Measurements from ENCODE around the gene MAP3K12.
"Not testable (repeated sequence)": the region's sequence is repeated elsewhere in the genome, so short reads cannot be mapped to it uniquely, and the experiment has no call there.

MAP3K12 gene, protein sequence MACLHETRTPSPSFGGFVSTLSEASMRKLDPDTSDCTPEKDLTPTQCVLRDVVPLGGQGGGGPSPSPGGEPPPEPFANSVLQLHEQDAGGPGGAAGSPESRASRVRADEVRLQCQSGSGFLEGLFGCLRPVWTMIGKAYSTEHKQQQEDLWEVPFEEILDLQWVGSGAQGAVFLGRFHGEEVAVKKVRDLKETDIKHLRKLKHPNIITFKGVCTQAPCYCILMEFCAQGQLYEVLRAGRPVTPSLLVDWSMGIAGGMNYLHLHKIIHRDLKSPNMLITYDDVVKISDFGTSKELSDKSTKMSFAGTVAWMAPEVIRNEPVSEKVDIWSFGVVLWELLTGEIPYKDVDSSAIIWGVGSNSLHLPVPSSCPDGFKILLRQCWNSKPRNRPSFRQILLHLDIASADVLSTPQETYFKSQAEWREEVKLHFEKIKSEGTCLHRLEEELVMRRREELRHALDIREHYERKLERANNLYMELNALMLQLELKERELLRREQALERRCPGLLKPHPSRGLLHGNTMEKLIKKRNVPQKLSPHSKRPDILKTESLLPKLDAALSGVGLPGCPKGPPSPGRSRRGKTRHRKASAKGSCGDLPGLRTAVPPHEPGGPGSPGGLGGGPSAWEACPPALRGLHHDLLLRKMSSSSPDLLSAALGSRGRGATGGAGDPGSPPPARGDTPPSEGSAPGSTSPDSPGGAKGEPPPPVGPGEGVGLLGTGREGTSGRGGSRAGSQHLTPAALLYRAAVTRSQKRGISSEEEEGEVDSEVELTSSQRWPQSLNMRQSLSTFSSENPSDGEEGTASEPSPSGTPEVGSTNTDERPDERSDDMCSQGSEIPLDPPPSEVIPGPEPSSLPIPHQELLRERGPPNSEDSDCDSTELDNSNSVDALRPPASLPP

DNA sequence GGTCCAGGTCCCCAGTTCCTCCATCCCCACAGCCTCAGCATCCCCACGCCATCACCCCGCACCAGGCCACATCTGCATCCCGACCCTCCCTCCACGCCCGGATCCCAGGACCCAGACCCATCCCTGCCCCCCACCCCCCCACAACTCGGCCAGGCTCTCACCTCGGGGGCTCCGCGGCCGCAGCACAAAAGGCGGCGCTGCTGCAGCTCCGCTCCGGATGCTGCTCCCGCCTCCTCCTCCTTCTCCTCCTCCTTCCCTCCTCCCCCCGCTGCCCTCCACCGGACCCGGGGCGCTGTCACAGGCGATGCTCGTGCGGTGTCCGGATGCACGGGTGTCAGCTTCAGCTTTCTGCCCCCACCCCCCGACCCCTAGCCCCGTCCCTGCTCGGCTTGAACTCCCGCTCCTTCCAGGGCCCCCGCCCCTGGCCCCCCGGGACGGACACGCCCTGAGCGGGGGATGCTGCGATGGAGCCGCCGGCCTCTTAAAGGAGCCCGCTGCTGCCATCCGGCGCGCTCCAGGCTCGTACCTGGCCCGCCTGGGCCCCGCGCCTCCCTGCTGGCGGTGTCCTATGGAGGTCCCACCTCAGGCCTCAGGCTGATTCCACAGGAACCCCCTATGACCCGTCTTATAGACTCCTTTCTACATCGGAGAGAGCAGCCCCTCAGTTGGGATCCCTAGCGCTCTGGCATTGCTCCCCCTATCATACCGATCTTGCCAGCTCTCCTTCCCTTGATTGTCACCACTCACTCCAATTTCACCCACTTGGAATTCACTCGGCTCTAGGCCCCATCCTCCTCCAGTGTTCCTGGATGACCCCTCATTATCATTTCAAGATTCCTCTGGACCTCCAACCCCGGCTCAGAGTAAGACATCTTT is at the start of gene MAP3K12:
Gene MAP3K12, minus strand, starts transcription at position 193 of the 876 bp plus-strand sequence. CDS start 12,067 bp downstream, outside the sequence.
- no peak for DNase-seq (ENCODE audit: low read depth)

DNA sequence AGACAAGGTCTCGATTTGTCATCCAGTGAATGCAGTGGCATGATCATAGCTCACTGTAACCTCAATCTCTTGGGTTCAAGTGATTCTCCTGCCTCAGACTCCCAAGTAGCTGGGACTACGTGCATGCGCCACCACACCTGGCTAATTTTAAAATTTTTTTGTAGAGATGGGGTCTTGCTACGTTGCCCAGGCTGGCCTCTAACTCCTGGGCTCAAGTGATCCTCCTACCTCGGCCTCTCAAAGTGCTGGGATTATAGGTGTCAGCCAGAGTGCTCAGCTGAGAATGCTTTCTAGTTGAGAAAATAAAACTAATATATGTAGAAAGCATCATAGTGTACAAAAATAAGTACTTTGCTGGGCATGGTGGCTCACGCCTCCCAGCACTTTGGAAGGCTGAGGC is 49.1 kb upstream of the MAP3K12 start:
- DNase-seq (ENCODE audit: low read depth): not testable (repeated sequence)

DNA sequence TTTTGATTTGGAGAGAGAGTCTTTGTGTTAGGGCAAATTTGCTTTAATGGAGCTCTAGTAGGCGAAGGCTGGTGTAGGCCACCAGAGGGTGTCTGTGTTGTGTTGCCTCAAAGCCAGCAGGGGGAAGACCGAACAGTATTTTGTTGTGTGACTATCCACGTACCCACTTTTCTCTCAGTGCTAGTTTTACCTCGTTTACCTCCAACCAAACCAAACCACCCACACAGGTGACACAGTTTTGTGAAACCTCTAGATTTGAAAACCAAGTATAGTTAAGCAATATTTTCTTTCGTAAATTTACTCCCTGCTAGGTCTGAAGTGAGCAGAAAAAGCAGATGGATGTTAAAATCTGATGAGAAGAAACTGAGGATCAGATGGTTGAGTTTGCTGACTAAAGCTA is 44.3 kb upstream of the MAP3K12 start:
- DNase-seq (ENCODE audit: low read depth): peak; percentile 7

DNA sequence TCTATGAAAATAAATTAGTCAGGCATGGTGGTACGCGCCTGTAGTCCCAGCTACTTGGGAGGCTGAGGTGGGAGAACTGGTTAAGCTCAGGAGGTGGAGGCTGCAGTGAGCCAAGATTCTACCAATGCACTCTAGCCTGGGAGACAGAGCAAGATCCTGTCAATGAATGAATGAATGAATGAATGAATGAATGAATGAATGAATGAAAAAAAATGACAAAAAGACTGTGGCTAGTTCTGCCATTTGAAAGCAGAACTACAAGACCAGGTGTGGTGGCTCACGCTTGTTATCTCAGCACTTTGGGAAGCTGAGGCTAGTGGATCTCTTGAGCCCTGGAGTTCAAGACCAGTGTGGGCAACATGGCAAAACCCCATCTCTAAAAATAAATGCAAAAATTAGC is 40.3 kb upstream of the MAP3K12 start:
- no peak for DNase-seq (ENCODE audit: low read depth)

DNA sequence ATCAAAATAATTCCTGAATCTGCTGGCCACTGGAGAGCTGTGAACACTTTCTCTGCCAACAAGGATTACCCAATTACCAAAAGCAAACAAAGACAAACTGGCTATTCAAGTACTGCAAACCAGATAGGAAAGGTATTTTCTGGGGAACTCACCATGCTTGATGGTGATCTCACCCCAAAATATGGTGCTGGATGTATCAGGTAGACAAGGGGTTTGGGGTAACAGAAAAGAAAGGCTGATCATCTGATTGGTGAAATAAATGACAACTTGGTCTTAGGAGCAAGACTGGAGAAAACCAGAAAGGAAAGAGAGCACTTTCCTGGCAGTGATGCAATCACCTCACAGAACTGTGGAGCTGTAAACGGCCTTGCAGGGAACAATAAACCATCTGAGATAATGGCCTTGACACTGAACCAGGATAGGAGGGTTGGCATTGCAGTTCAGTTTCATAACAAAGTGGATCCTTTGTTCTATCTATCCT is 39.0 kb upstream of the MAP3K12 start:
- DNase-seq (ENCODE audit: low read depth): no peak

DNA sequence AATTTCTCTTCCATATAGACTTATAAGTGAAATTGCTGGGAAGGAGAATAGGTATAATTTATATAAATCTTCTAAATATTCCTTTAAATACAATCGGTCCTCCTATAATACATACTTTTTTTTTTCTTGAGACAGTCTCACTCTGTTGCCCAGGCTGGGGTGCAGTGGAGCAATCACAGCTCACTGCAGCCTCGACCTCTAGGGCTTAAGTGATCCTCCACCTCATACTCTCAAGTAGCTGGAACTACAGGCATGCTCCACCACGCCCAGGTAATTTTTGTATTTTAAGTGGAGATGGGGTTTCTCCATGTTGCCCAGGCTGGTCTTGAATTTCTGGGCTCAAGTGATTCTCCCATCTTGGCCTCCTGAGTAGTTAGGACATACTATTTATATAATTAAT is 37.7 kb upstream of the MAP3K12 start:
- DNase-seq (ENCODE audit: low read depth): no peak

DNA sequence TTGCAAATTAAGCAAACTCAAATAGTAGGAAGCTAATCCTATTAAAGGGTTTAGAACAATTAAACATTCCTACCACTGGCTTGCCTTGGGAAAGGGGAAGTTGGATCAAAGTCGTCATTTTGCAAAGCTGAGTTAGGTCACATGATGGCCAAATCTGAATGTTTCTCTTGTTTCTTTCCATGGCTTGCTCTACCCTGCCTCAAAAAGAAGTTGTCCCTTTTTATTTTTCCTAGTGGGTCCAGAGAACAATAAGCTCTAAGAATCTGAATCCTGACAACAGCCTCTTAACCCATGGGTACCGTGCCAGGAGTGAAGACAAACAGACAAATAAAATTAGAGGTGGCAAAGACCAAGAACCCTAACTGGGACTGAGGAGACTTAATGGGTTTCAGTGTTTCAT is 34.2 kb upstream of the MAP3K12 start:
- no peak for DNase-seq (ENCODE audit: low read depth)

DNA sequence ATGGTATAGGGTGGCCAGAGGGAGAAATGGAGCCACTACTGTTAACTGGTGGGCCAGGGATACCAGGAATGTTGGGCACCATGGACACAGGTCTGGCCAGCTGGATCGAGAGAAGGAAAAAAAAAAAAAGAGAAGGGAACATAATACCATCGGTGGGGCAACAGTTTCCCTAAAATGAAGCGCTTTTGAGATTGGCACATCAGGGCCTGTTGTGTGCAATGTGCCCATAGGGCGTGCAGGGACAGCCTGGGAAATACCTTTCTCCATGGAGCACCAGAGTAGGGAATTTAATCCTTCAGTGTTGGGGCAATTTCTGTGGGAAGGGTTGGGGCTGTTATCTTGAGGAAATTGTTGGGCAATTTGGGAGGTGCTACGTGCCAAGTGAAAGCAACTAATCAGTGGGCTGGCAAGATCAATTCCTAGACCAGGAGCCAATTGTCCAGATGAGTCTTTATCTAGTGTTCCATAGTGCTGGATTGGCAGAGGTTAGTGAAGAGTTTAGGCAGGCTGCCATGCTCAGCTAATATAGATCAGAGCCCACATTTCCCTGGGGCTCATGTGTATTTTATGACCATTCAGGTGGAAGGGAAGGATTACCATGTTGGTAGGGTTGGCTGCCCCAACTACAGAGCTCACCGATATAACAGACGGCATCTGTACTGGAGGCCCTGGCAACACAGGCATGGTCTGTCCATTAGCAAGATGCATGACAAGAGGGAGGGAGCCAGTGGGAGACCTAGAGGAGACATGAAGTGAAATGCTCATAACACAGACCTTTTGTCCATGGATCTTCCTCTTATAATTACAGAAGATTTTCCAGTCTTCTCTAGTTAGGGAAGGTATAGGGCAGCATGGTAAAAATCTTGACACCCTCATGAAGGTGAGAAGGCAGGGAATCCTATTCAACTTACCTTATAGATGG is 33.5 kb upstream of the MAP3K12 start:
- DNase-seq (ENCODE audit: low read depth): no peak

DNA sequence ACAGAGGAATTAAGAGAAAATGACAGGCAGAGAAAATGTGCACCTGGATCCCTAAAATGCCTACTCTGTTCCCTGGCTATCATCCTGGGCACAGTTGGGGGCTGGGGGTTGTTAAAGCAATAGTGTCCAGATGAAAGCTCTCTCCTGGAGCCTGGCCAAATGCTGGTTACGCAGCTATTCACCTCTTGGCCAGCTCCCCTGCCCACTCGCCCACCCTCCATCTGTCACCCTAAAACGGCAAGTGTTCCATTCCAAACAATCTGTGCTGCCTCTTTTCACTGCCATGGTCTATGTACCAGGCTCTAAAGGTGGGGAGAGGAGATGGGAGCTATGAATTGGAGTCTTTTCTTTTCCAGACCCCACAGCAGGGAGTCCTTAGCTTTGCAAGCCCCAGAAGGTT is 32.8 kb upstream of the MAP3K12 start:
- DNase-seq (ENCODE audit: low read depth): no peak

DNA sequence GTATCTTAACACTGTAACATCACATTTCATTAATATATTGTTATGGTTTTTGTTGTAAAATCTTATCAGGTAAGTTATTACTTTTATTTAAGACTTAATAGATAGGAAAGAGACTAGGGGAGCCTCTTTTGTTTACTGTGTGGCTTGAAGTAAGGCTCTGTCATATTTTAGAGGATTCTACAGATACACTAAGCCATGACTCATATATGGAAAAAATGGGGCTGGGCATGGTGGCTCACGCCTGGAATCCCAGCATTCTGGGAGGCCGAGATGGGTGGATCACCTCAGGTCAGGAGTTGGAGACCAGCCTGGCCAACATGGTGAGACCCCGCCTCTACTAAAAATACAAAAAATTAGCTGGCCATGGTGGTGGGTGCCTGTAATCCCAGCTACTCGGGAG is 31.7 kb upstream of the MAP3K12 start:
- no peak for DNase-seq (ENCODE audit: low read depth)

DNA sequence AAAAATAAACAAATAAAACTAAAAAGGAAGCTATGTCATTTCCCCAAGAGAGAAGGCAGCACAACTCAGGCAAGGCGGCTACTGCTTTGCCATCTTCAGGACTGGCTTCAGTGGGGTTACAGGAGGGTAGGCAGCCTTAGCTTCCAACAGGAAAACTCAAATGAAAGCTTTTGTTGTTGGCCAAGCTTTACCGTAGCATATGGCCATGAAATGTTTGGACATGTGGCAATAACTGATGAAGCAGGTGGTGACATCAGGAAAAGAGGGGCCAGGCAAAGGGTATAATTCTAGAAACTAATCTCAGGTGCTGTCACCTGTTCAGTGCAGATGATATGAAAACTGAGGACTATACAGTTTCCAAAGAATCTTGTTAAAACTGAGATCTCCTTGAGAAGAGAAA is 30.8 kb upstream of the MAP3K12 start:
- no peak for DNase-seq (ENCODE audit: low read depth)

DNA sequence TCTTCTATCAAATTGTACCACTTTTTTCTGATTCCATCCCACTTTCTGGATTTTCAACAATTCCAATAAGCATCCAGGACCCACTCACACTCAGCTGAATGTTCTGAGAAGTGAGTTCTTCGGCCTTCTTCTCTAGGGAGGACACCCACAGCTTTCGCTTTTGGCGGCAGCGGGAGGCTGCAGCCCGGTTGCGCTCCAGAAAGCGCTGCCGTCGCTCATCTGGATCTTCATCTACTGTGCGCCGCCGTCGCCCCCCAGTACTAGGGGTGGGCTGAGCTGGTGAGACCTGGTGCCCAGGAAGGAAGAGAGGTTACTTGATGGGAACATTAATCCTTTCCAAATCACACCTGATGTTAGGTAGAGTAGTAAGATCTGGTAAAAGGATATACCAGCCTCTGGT is 25.2 kb upstream of the MAP3K12 start:
- no peak for DNase-seq (ENCODE audit: low read depth)

DNA sequence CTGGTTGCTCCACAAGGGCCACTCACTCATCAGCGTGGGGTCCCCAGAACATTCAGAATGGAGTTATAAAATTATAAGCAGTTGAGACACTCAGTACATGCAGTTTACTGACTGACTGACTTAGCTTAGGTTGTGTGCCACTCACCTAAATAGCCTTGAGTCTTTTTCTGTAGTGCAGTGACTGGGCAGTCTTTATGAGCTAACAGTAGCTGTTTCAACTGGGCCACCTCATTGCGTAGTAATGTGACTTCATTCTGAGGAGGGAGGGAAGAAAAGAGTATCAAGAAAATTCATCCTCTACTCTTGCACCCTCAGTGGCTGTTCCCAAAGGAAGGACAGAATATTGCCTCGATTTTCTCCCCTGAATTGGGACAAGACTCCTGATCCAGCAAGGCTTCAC is 23.9 kb upstream of the MAP3K12 start:
- DNase-seq (ENCODE audit: low read depth): no peak

DNA sequence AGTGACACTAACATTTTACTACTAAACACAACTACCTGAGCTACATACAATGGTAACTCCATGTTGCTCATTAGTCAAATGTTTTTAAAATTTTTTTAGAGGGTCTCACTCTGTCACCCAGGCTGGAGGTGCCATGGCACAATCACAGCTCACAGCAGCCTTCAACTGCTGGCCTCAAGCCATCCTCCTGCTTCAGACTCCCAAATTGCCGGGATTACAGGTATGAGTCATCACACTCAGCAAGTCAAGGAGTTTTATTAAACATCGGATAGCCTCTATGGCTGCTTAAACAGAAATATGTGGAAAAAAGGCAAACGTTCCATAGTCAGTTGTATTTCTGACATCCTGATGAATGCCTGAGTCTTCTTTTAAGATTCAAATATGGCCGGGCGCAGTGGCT is 19.1 kb upstream of the MAP3K12 start:
- no peak for DNase-seq (ENCODE audit: low read depth)

DNA sequence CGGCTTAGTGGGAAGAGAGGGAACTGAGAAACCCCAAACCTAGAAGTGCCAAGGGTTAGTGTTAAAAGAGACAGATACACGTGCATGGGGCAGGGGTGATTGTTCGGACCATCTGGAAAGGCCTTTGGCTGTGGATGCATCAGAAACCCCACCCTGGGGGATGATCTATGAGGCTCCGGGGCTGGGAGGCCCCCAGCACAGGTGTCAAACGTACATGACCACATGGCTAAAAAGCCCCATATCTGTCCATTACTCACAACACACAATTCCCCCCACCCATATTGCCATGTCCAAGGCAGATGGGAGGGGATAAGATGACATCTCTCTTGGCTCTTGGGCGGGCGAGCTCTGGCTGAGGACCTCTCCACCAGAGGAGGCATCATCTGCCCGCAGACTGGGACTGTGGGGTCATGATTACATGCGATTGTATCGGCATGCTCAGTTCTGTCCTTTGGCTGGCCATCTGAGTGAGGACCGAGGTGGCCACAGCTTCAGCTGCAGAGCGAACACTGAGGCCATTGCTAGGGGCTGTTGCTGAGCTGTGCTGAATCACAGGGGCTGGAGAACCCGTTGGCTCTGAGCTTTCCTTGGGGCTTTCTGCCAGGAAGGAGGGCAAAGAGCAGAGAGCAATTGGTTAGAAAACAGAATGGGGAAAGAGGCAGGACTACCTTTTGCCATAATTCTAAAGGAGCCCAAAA is 17.6 kb upstream of the MAP3K12 start:
- DNase-seq (ENCODE audit: low read depth): no peak

DNA sequence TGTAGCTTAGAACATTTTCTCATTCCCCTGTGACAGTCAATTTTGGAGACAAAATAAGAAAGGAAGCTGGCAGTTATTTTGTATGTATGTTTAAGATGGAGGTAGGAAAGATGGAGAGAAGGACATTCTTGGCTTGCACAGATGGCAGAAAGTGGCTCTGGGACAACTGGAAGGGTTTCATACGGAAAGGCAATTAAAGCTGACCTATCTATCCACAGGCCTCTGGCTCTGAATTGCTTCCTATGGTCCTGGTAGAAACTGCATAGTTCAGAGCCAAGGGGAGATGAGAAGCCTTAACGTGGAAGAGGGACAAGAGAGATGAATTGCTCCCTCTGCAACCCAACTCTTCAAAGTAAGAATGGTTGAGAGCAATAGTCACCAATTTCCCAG is 16.0 kb upstream of the MAP3K12 start:
- DNase-seq (ENCODE audit: low read depth): no peak

DNA sequence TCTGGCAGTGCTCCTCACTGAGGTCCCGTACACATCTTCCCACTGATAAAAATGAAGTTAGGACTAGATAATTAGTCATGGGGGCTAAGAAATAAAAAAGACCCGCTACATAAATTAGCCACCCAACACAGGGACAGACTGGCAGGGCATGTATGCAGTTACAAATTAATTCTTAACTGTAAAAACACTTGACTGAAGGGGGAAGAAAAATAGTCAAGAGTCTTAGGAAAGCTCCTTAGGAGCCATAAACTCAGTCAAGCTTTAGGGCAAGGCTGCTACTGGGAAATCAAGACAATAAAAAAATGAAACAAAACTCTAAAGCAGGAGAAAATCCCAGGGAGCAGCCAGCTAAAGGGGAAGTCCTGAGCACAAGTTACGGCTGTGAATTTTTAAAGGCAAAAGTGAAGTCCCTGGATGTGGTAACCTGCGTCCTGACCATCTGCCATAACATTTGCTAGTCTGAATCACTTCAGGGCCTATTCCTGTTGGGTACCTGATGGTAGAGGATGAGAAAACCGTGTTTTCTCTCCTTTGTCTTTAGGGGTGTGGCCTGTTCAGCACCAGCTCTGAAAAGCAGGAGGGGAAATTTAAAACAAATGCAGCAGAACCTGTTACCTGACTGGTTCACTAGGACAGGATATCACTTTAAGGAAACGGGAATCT is 15.5 kb upstream of the MAP3K12 start:
- DNase-seq (ENCODE audit: low read depth): no peak

DNA sequence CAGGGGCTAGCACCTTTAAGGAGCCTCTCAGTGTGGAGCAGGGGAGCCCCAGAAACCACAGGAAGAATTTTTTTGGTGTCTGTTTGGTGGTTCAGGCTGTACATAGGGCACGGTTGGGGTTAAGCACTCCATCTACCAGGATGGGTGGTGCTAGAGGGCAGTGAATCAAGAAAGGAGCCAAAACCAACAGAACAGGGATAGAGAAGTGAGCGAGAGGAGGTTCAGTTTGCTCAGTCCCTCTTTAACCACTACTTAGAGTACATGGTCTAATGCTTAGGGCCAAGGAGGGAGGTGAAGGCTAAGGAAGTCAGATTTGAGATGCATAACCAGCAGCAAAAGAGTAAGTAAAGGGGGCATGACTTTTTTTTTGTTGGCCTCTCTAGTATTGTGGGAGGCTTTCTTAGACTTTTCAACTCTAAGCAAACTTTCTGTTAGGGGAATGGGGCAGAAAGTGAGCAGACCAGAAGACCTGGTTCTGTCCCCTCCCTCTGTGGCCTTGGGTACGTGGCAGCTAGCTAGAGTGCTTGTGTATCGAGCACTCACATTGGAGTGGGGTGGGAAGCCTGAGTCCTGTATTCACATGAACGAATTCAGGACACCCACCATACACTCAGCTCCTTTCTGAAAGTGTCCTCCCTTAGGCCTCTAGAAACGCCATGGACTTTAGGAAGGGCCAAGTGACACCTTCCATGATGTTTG is 14.6 kb upstream of the MAP3K12 start:
- DNase-seq (ENCODE audit: low read depth): no peak

DNA sequence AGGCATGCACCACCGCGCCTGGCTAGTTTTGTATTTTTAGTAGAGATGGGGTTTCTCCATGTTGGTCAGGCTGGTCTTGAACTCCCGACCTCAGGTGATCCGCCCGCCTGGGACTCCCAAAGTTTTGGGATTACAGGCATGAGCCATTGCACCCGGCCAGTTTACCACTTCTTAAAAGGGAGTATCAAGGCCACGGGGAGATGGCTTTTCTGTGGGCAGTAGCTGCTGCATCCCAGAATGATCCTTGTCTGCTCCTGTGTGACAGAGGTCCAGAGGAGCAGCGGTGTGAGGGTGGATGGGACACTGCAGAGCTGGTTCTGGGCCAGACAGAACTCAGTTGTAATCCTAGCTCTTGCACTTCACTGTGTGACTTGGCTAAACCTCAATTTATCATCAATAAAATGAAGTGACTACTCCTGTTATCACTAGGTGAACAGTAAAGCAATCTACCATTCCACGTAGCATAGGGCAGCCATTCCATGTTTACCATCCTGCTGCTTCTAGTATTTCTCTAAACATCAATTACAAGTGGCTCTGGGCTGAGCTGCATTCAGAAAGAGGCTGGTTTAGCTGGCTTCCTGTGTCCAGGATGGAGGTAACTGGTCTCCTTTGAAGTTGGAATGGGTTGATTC is 11.0 kb upstream of the MAP3K12 start:
- no peak for DNase-seq (ENCODE audit: low read depth)

Measured in CMK (cell line).